HG02870 (cell line): ENCODE results near the gene TFR2.

Experiments
- ATAC-seq: cut with Tn5 transposase; IDR thresholded peaks from one replicate; pipeline ENCODE4 v1.9.1; 2021; ENCODE audit warnings: mild to moderate bottlenecking, moderate library complexity; ENCODE audit not compliant: unreplicated experiment

TFR2 gene

DNA sequence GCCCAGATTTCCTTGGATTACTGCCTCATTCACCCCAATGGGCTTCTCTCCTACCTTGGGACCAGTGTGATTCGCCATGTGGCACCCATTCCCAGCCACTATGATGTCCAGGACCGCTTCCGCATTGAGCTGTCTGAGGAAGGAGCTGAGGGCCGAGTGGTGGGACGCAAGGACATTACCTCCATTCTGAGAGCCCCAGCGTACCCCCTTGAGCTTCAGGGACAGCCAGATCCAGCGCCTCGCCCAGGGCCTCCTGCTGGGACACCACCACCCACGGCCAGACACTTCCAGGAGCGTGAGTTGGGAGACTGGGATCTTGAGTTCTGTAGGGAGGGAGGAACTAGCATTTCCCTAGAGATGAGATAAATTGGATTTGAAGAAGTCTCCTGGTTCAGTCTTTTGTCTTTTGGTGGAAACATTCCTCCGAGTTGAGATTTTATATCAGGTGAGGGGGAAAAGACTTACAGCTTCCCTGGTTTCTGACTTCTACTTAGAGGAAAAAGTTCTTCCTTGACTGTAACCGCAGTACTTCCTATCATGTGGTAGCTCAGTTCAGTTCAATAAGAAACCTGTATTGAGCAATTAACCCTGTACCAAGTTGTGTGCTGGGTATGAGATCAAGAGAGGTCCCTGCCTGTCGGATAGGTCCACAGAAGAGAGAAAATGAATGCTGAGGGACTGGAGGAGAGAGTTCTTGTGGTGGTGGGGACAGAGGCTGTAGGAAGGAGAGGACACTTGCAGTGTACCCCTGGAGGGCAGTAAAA lies 27.8 kb downstream of the TFR2 start:
- no peak for ATAC-seq

- no peak for ATAC-seq
Measured at GRCh38 chr7:100612730-100613390, 28.5 kb downstream of the TFR2 start.

GRCh38 chr7:100611983-100612729 lies 29.2 kb downstream of the TFR2 start, which contains the start of gene MOSPD3:
TSS of gene MOSPD3 (plus strand) at chr7:100612540. CDS start at chr7:100612792, 252 bp downstream.
- ATAC-seq: peak; percentile 92

DNA sequence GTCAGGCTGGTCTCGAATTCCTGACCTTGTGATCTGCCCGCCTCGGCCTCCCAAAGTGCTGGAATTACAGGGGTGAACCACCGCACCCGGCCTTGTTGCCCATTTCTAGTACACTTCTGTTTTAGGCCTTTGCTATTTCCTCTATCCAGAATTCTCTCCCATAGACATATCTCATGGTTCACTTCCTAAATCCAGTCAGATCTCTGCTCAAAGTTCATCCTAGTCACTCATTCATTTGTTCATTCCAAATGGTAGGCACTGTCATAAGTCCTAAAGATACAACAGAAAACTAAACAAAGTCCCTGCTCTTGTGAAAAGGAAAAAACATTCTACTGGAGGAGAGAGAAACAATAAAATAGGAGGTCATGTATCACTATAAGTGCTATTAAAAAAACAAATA lies 31.4 kb downstream of the TFR2 start:
- no peak for ATAC-seq

- no peak for ATAC-seq
Measured at GRCh38 chr7:100607111-100607510, 34.2 kb downstream of the TFR2 start.

GRCh38 chr7:100606313-100606712 lies 35.0 kb downstream of the TFR2 start:
- no peak for ATAC-seq

GRCh38 chr7:100604976-100605911 lies 36.1 kb downstream of the TFR2 start:
- no peak for ATAC-seq

- ATAC-seq: no peak
Measured at GRCh38 chr7:100604028-100604975, 37.0 kb downstream of the TFR2 start.

DNA sequence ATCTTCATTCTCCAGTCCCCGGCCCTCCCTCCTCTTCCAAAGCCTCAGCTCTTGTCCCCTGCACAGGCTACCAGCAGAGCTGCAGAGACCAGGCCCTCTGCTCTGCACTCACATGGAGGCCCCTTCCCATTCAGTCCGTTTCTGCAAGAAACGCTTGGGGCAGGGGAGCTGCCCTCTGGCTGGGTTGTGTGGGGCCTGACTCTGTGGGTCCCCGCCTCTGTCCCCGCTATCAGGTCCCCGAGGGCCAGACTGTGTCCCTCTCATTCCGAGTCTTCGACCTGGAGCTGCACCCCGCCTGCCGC lies 37.7 kb downstream of the TFR2 start:
- ATAC-seq: no peak

- ATAC-seq: no peak
Measured at GRCh38 chr7:100602889-100603725, 38.2 kb downstream of the TFR2 start.

- ATAC-seq: no peak
Measured at GRCh38 chr7:100600730-100601038, 40.7 kb downstream of the TFR2 start.

DNA sequence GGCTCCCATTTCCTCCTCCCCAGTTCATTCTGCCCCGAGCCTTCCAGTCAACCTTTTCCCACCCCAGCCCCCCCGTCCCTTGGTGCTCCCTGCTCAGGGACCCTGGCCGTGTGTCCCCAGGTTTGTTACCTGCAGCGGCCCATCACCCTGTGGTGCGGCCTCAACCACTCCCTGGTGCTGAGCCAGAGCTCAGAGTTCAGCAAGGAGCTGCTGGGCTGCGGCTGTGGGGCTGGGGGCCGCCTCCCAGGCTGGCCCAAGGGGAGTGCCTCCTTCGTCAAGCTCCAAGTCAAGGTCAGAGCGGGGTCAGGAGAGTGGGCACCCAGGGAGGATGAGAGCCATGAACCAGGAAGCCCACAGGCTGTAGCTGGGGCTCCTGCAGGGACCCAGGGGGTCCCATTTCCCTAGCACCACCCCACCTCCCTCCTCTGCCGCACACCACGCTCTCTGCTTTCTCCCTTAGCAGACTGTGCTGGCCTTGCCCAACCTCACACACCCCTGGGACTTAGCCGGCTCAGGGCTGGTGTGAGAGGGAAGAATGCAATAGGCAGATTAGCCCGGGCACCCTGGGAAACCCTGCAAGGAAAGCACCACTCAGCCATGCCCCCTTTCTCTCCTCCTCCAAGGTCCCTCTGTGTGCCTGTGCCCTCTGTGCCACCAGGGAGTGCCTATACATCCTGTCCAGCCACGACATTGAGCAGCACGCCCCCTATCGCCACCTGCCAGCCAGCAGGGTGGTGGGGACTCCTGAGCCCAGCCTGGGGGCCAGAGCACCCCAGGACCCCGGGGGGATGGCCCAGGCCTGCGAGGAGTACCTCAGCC lies 41.2 kb downstream of the TFR2 start:
- no peak for ATAC-seq

GRCh38 chr7:100598425-100598824 lies 42.9 kb downstream of the TFR2 start:
- ATAC-seq: no peak

DNA sequence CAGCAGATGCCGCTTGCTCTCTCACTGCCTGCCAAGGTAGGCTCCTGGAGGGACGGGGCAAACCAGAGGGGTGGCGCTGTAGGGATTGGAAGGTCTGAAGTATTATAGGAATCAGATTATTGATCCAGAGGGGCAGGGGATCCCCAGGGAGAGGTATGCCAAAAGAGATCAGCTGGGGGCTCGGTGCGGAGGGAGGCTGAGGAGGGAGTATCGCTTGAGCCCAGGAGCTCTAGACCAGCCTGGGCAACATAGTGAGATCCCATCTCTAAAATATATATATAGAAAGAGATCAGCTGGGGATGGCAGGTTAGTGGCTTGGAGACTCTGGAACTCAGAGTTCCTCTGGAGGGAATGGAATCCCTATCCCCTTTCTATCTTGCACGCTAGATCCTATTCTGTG lies 46.2 kb downstream of the TFR2 start:
- no peak for ATAC-seq

DNA sequence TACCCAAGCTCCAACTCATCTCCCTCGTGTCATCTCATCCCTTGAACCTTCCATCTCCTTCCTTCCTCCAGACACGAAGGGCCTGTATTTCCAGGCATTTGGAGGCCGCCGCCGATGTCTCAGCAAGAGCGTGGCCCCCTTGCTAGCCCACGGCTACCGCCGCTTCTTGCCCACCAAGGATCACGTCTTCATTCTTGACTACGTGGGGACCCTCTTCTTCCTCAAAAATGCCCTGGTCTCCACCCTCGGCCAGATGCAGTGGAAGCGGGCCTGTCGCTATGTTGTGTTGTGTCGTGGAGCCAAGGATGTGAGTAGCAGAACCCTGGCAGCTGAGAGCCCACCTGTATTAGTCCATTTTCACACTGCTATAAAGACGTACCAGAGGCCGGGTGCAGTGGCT lies 49.8 kb downstream of the TFR2 start:
- no peak for ATAC-seq

- ATAC-seq: no peak
Measured at GRCh38 chr7:100590077-100590737, 51.1 kb downstream of the TFR2 start.

- no peak for ATAC-seq
Measured at GRCh38 chr7:100589341-100589947, 51.9 kb downstream of the TFR2 start.
